ENCODE data around the gene TGFBR3. TPM values are rescaled to one million over a fixed set of nuclear protein-coding genes. Genes with fewer than 3 reads are reported as not detected.

The TGFBR3 gene
- total and polyA plus RNA-seq, 2 of the 8 experiments (the other 6 are each of a cell fraction or from before 2014, with no cell fraction given): 2.0 to 6.1 TPM

DNA sequence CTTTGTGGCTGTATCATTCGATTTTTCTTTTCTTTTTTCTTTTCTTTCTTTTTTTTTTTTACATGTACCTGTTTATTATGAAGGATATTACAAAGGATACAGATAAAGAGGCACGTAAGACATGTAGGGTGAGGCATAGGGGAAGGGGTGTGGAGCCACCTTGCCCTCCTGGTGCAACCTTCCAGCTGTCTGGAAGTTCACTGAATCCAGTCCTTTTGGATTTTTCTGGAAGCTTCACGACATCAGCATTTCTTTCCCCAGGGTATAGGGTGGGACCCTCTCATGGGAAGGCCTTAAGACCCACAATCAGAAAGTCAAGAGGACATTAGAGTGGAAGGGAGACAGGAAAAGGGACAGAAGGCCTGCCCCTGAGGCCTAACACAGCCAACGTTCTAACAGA is 30.1 kb upstream of the TGFBR3 start:
- CTCF ChIA-PET (ENCODE audit: partially characterized antibody): no interaction called here
- POLR2A ChIA-PET (ENCODE audit: partially characterized antibody): no interaction called here
- Histone ChIP-seq H2AFZ (ENCODE audit: low read length) (no peak overlapping the region), H3K56ac (replicated peaks; ENCODE audit: insufficient read length, low read depth, low read length) (no peak overlapping the region), H3K4me3 (ENCODE audit: extremely low read depth in 1 of 4, insufficient read depth in 2 of 4, low read depth in 3 of 4, low read length in 4 of 4) (no peak overlapping the region), H4K8ac (ENCODE audit: extremely low read depth, insufficient read depth, low read length) (no peak overlapping the region), H3K23me2 (ENCODE audit: low read depth, low read length) (no peaks in the 10 kb centered on the region), H3K9me3 (ENCODE audit: insufficient read depth in 2 of 2, low read depth in 1 of 2, low read length in 1 of 2) (no peaks in the 10 kb centered on the region), H2AK5ac (ENCODE audit: low read depth, low read length) (no peak overlapping the region), H3K36me3 (ENCODE audit: control insufficient read depth in 2 of 4, insufficient read depth in 4 of 4, low read length in 3 of 4) (no peaks in the 10 kb centered on the region), H3K4ac (replicated peaks; ENCODE audit: insufficient read length, low read depth, low read length) (no peak overlapping the region), H3K14ac (ENCODE audit: insufficient read length) (no peak overlapping the region), H4K20me1 (replicated peaks in 1 of 2; ENCODE audit: control insufficient read depth in 1 of 2, insufficient read depth in 2 of 2, low read length in 2 of 2) (no peaks in the 10 kb centered on the region), H3K79me2 (ENCODE audit: control insufficient read depth in 1 of 2, insufficient read depth in 2 of 2, low read length in 2 of 2) (no peaks in the 10 kb centered on the region), H2BK20ac (ENCODE audit: low read length) (no peak overlapping the region), H4K5ac (ENCODE audit: insufficient read length, low read depth, low read length) (no peak overlapping the region), H3K79me1 (ENCODE audit: low read depth, low read length) (no peaks in the 10 kb centered on the region), H3K4me2 (ENCODE audit: insufficient read depth in 1 of 2, low read depth in 2 of 2, low read length in 2 of 2) (no peak overlapping the region), H2BK15ac (ENCODE audit: low read length) (no peak overlapping the region), H3K27me3 (replicated peaks in 1 of 4; ENCODE audit: control insufficient read depth in 3 of 4, extremely low read depth in 1 of 4, insufficient read depth in 3 of 4, low read length in 3 of 4) (no peaks in the 10 kb centered on the region), H3K4me1 (replicated peaks in 1 of 4; ENCODE audit: control insufficient read depth in 3 of 4, insufficient read depth in 4 of 4, low read length in 3 of 4) (peaks cover 0 to 4% (median 0%) of the 10 kb centered on the region in 4 experiments; a peak in 3 of 7 replicates), H3K27ac (ENCODE audit: low read depth, low read length) (no peak overlapping the region), H2BK120ac (replicated peaks; ENCODE audit: low read depth, low read length) (no peak overlapping the region), H3K18ac (ENCODE audit: extremely low read depth, low read length) (no peak overlapping the region), H3K9ac (replicated peaks in 1 of 4; ENCODE audit: extremely low read depth in 1 of 4, low read depth in 3 of 4, low read length in 3 of 4) (no peak overlapping the region), H2BK12ac (ENCODE audit: low read depth, low read length) (no peak overlapping the region), H4K91ac (replicated peaks; ENCODE audit: insufficient read length, low read length) (no peak overlapping the region), H2BK5ac (ENCODE audit: low read depth, low read length) (no peak overlapping the region), H3K23ac (ENCODE audit: insufficient read length) (no peak overlapping the region)
- WGBS, 2 experiments (ENCODE audit: extremely low coverage in 1 of 2, insufficient coverage in 1 of 2, insufficient read length in 1 of 2, insufficient replicate concordance in 2 of 2, low coverage in 1 of 2, low lambda C conversion rate in 2 of 2, missing lambda C conversion rate in 1 of 2): 89% methylated on average over 3 of the region's 4 CpGs; no CpG with 5 or more reads in 1 of the 2 experiments
- FAIRE-seq (no peak), DNase-seq (ENCODE audit: low read depth in 1 of 2, low spot score in 2 of 2) (no peak)
- no peak for TF ChIP-seq CEBPB (IDR thresholded peaks at IDR 0.05; ENCODE audit: low read depth, low read length)
- no peak for TF ChIP-seq CBX8 (IDR thresholded peaks at IDR 0.05; ENCODE audit: borderline replicate concordance, low read depth, low read length)
- no peak for TF ChIP-seq NRF1 (IDR thresholded peaks at IDR 0.05; ENCODE audit: low read depth, low read length)
- TF ChIP-seq, protein P1, sequence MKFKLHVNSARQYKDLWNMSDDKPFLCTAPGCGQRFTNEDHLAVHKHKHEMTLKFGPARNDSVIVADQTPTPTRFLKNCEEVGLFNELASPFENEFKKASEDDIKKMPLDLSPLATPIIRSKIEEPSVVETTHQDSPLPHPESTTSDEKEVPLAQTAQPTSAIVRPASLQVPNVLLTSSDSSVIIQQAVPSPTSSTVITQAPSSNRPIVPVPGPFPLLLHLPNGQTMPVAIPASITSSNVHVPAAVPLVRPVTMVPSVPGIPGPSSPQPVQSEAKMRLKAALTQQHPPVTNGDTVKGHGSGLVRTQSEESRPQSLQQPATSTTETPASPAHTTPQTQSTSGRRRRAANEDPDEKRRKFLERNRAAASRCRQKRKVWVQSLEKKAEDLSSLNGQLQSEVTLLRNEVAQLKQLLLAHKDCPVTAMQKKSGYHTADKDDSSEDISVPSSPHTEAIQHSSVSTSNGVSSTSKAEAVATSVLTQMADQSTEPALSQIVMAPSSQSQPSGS (IDR thresholded peaks at IDR 0.05; ENCODE audit: low read length): no peak
- no peak for TF ChIP-seq PHF8 (conservative IDR thresholded peaks at IDR 0.05; ENCODE audit: low read depth, low read length)
- no peak for TF ChIP-seq KDM5A (IDR thresholded peaks at IDR 0.05; ENCODE audit: low read length)
- TF ChIP-seq KDM4A (IDR thresholded peaks at IDR 0.05; ENCODE audit: low read depth, low read length, severe bottlenecking): no peak
- no peak for TF ChIP-seq TCF12 (IDR thresholded peaks at IDR 0.05; ENCODE audit: low read depth, low read length)
- TF ChIP-seq CTCF (IDR thresholded peaks at IDR 0.05; ENCODE audit: control extremely low read depth in 1 of 3, insufficient read depth in 1 of 3, low read depth in 1 of 3, low read length in 3 of 3): no peak
- TF ChIP-seq TAF7 (optimal IDR thresholded peaks at IDR 0.05; ENCODE audit: borderline replicate concordance, low read depth, low read length): no peak
- no peak for TF ChIP-seq EGR1 (IDR thresholded peaks at IDR 0.05; ENCODE audit: borderline replicate concordance, low read depth, low read length)

Measured in H1 (cell line).